K562 (cell line): ENCODE data around the gene C6orf89. TPM values are rescaled to one million over a fixed set of nuclear protein-coding genes. Genes with fewer than 3 reads are reported as not detected.

Source experiments
- HDAC1 ChIP-seq, 2 experiments: fragments of 450-650 bp; IDR thresholded peaks; 2 replicates each; pipeline ENCODE4 v1.6.1; 2016 to 2017; ENCODE audit warnings: inconsistent platforms in 1 of 2, mild to moderate bottlenecking in 1 of 2, moderate library complexity in 1 of 2
- NCOA2 ChIP-seq, 2 experiments: fragments of 450-650 bp; IDR thresholded peaks; 2 replicates each; pipeline ENCODE4 v1.6.1; 2018; ENCODE audit warnings: mild to moderate bottlenecking in 2 of 2, moderate library complexity in 1 of 2; ENCODE audit not compliant: partially characterized antibody in 2 of 2
- PHB ChIP-seq: fragments of 250-450 bp; sonication (Bioruptor Pico); IDR thresholded peaks from 2 replicates; pipeline ENCODE4 v1.5.0; 2021
- TRIM25 ChIP-seq: fragments of 450-650 bp; IDR thresholded peaks from 2 replicates; pipeline ENCODE4 v1.7.0; 2016; ENCODE audit warnings: borderline replicate concordance
- YY1 ChIP-seq, 3 experiments: IDR thresholded peaks; 2 replicates each; pipeline ENCODE4 v1.6.1; 2011; ENCODE audit warnings: low read length in 2 of 3, mild to moderate bottlenecking in 2 of 3, moderate library complexity in 2 of 3, borderline replicate concordance in 1 of 3, control low read depth in 1 of 3, low read depth in 1 of 3; ENCODE audit not compliant: insufficient read depth in 3 of 3, insufficient replicate concordance in 2 of 3, control insufficient read depth in 1 of 3, insufficient read length in 1 of 3; ENCODE audit errors: extremely low read depth in 1 of 3
- ZBTB40 ChIP-seq, 2 experiments: fragments of 450-650 bp in 1 of 2; sonication (generic) in 1 of 2; formaldehyde crosslinking in 1 of 2; IDR thresholded peaks; 2 replicates each; pipeline versions ENCODE4 v1.7.1 to v1.9.0; 2016 to 2022; ENCODE audit warnings: inconsistent platforms in 1 of 2, mild to moderate bottlenecking in 1 of 2, missing genetic modification reagents in 1 of 2
- ZNF143 ChIP-seq: sonication (generic); formaldehyde crosslinking; IDR thresholded peaks from 2 replicates; pipeline ENCODE4 v1.9.0; 2022; ENCODE audit warnings: mild to moderate bottlenecking, missing genetic modification reagents
- ZNF589 ChIP-seq: fragments of 200-800 bp; sonication (Bioruptor generic); IDR thresholded peaks from 2 replicates; pipeline ENCODE4 v1.6.1; 2016; ENCODE audit warnings: low read depth, missing genetic modification characterization, missing compliant biosample characterization
- ZNF77 ChIP-seq: fragments of 250-450 bp; sonication (Bioruptor Pico); IDR thresholded peaks from 2 replicates; pipeline ENCODE4 v1.5.0; 2020
- polyA plus RNA-seq, 8 experiments: library from polyadenylated mRNA; depleted of rRNA in 4 of 8; stranded (reverse) in 5 of 8; unstranded in 3 of 8; fragments of >200 nt; fragmentation: Nextera tagmentation in 2 of 8; fragmentation: Illumina TruSeq in 1 of 8; extraction: Ambion mirVana in 2 of 8; extraction: Trizol in 1 of 8; gene quantifications; 2 replicates each; pipeline versions ENCODE4 v1.2.1 to v1.2.3, GENCODE V29; 2011 to 2014; ENCODE audit warnings: inconsistent platforms in 1 of 8, missing spikeins in 1 of 8
- total RNA-seq, 7 experiments: library from RNA; depleted of rRNA in 6 of 7; stranded (reverse); fragments of >200 nt in 6 of 7; fragmentation: Illumina TruSeq in 2 of 7; extraction: Trizol in 2 of 7; gene quantifications; 2 replicates each; pipeline versions ENCODE4 v1.2.1 to v1.2.3, GENCODE V29; 2011 to 2021; ENCODE audit warnings: low replicate concordance in 1 of 7
- TF ChIP-seq, protein P1 (sequence below): fragments of 250-450 bp; sonication (Bioruptor Pico); IDR thresholded peaks from 2 replicates; pipeline ENCODE4 v1.4.0; 2020; ENCODE audit warnings: mild to moderate bottlenecking, moderate library complexity

C6orf89 gene
- total and polyA plus RNA-seq, 9 of the 15 experiments (the other 6 are each of a cell fraction or from before 2014, with no cell fraction given), result 35.2 to 111 (median 58.5) TPM

DNA sequence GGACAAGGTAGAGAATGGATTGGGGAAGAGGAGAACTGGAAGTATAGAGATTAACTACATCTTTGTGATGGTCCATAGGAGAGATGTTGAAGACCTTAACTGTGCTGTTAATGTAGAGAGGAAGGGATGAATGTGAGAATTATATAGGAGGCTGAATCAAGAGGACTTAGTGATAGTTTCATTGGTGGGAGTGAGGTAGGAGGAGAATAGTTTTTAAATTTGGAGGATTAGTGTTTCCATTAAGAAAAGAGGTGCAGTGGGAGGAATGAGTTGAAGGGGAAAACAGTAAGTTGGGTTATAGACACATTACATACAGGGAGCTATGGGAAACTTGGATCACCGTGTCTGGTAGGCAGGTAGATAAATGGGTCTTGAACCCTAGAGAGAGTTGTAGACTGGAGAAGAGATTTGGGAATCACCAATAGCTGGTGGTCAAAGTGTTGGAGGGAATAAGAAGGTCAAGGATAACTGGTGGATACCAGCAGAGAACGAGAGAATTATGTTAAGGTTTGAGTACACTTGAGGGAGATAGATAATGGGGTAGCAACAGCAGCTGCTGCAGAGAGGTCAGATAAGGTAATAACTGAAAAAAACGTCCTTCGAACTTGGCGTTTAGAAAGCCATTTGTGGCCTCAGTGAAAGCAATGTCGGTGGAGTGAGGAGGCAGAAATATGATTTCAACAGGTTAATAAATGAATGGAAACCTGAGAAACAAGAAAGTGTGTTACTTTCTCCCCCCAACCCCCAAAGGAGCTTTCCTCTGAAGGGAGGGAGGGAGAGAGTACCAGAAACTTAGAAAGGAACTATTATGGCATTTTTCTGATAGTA is 3.1 kb downstream of the C6orf89 start (continued):
- TF ChIP-seq ZNF589 (CRISPR knock-in tag) (peak; percentile 48; the same call in 1 of the 2 replicates), NCOA2 (IDR thresholded peaks at IDR 0.05; ENCODE audit: partially characterized antibody in 2 of 2) (peak; percentile 54 to 58), TRIM25 (no peak; the same call in 1 of the 2 replicates), HDAC1 (IDR thresholded peaks at IDR 0.05) (peak; percentile 60 to 87; a peak in 2 of 4 replicates), YY1 (IDR thresholded peaks at IDR 0.05; ENCODE audit: borderline replicate concordance in 1 of 3, control insufficient read depth in 1 of 3, extremely low read depth in 1 of 3, insufficient read depth in 3 of 3, insufficient read length in 1 of 3, insufficient replicate concordance in 2 of 3, low read depth in 1 of 3, low read length in 2 of 3) (peak in 1 of 3 experiments; percentile 71), PHB (no peak), ZNF143 (no peak), ZBTB40 (IDR thresholded peaks at IDR 0.05) (peak; percentile 43; the same call in 1 of the 2 replicates), ZBTB40 (CRISPR knock-in tag; IDR thresholded peaks at IDR 0.05) (no peak), ZNF77 (CRISPR knock-in tag) (no peak)
- TF ChIP-seq, protein P1, sequence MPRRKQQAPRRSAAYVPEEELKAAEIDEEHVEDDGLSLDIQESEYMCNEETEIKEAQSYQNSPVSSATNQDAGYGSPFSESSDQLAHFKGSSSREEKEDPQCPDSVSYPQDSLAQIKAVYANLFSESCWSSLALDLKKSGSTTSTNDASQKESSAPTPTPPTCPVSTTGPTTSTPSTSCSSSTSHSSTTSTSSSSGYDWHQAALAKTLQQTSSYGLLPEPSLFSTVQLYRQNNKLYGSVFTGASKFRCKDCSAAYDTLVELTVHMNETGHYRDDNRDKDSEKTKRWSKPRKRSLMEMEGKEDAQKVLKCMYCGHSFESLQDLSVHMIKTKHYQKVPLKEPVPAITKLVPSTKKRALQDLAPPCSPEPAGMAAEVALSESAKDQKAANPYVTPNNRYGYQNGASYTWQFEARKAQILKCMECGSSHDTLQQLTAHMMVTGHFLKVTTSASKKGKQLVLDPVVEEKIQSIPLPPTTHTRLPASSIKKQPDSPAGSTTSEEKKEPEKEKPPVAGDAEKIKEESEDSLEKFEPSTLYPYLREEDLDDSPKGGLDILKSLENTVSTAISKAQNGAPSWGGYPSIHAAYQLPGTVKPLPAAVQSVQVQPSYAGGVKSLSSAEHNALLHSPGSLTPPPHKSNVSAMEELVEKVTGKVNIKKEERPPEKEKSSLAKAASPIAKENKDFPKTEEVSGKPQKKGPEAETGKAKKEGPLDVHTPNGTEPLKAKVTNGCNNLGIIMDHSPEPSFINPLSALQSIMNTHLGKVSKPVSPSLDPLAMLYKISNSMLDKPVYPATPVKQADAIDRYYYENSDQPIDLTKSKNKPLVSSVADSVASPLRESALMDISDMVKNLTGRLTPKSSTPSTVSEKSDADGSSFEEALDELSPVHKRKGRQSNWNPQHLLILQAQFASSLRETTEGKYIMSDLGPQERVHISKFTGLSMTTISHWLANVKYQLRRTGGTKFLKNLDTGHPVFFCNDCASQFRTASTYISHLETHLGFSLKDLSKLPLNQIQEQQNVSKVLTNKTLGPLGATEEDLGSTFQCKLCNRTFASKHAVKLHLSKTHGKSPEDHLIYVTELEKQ, result no peak
